CD4-positive, alpha-beta T cell treated with Interleukin-6 for 4 hours (primary cell): ENCODE results near the gene KBTBD12.

ENCODE experiments used
- DNase-seq: peaks from one replicate; pipeline ENCODE4 v3.0.0-alpha.2; 2020; ENCODE audit warnings: mixed read lengths

Gene KBTBD12

GRCh38 chr3:127988770-127989557 is 73.9 kb downstream of the KBTBD12 start:
- DNase-seq: no peak

GRCh38 chr3:127990051-127990450 is 75.0 kb downstream of the KBTBD12 start:
- DNase-seq: no peak

- no peak for DNase-seq
These were observed 75.4 kb downstream of the KBTBD12 start for GRCh38 chr3:127990461-127990860.

- DNase-seq: no peak
These were observed 76.2 kb downstream of the KBTBD12 start for GRCh38 chr3:127991251-127991650.

GRCh38 chr3:127991681-127992080 is 76.6 kb downstream of the KBTBD12 start:
- no peak for DNase-seq

- no peak for DNase-seq
These were observed 77.1 kb downstream of the KBTBD12 start for GRCh38 chr3:127992127-127992526.

GRCh38 chr3:127994011-127994410 is 79.0 kb downstream of the KBTBD12 start:
- no peak for DNase-seq

GRCh38 chr3:127997016-127997415 is 82.0 kb downstream of the KBTBD12 start:
- DNase-seq: no peak

GRCh38 chr3:127997961-127998360 is 82.9 kb downstream of the KBTBD12 start:
- no peak for DNase-seq

- DNase-seq: no peak
These were observed 83.6 kb downstream of the KBTBD12 start for GRCh38 chr3:127998596-127998995.

GRCh38 chr3:127999509-128000106 is 84.6 kb downstream of the KBTBD12 start:
- DNase-seq: no peak

GRCh38 chr3:128001576-128001975 is 86.5 kb downstream of the KBTBD12 start:
- no peak for DNase-seq

- no peak for DNase-seq
These were observed 89.6 kb downstream of the KBTBD12 start for GRCh38 chr3:128004661-128005060.

- no peak for DNase-seq
These were observed 91.3 kb downstream of the KBTBD12 start for GRCh38 chr3:128006061-128007032.

GRCh38 chr3:128007033-128007424 is 92.0 kb downstream of the KBTBD12 start:
- DNase-seq: no peak

- no peak for DNase-seq
These were observed 95.2 kb downstream of the KBTBD12 start for GRCh38 chr3:128009952-128010846.

GRCh38 chr3:128011140-128011539 is 96.1 kb downstream of the KBTBD12 start:
- peak; percentile 24 for DNase-seq

- no peak for DNase-seq
These were observed 97.0 kb downstream of the KBTBD12 start for GRCh38 chr3:128012050-128012449.

GRCh38 chr3:128014548-128014947 is 99.5 kb downstream of the KBTBD12 start:
- DNase-seq: no peak

- no peak for DNase-seq
These were observed 101.5 kb downstream of the KBTBD12 start for GRCh38 chr3:128016502-128016901.

- no peak for DNase-seq
These were observed 106.8 kb downstream of the KBTBD12 start for GRCh38 chr3:128021768-128022372.

GRCh38 chr3:128033102-128033501 is 118.1 kb downstream of the KBTBD12 start:
- no peak for DNase-seq
